Ecto neural progenitor cell (in vitro differentiated cells): ENCODE data around the gene TAB2.
"Not testable (repeated sequence)": the region's sequence is repeated elsewhere in the genome, so short reads cannot be mapped to it uniquely, and the experiment has no call there.

ENCODE experiments used
- DNase-seq: peaks from one replicate; pipeline ENCODE4 v3.0.0-alpha.2; 2018; ENCODE audit warnings: low spot score

Gene TAB2

GRCh38 chr6:149334201-149334600 lies 16.7 kb downstream of the TAB2 start:
- DNase-seq = no peak

- no peak for DNase-seq
Observed at GRCh38 chr6:149334682-149335160, 17.2 kb downstream of the TAB2 start.

- no peak for DNase-seq
Observed at GRCh38 chr6:149335924-149336608, 18.6 kb downstream of the TAB2 start.

- DNase-seq = no peak
Observed at GRCh38 chr6:149336609-149336928, 19.1 kb downstream of the TAB2 start.

GRCh38 chr6:149337320-149337719 lies 19.8 kb downstream of the TAB2 start:
- DNase-seq = no peak

- DNase-seq = no peak
Observed at GRCh38 chr6:149340200-149340599, 22.7 kb downstream of the TAB2 start.

- no peak for DNase-seq
Observed at GRCh38 chr6:149342525-149342924, 25.0 kb downstream of the TAB2 start.

- no peak for DNase-seq
Observed at GRCh38 chr6:149343501-149343900, 26.0 kb downstream of the TAB2 start.

- no peak for DNase-seq
Observed at GRCh38 chr6:149346078-149346477, 28.6 kb downstream of the TAB2 start.

GRCh38 chr6:149347067-149347466 lies 29.6 kb downstream of the TAB2 start:
- DNase-seq = no peak

GRCh38 chr6:149349279-149349678 lies 31.8 kb downstream of the TAB2 start:
- DNase-seq = not testable (repeated sequence)

GRCh38 chr6:149354009-149354408 lies 36.5 kb downstream of the TAB2 start:
- DNase-seq = no peak

GRCh38 chr6:149356081-149356750 lies 38.7 kb downstream of the TAB2 start:
- no peak for DNase-seq

- no peak for DNase-seq
Observed at GRCh38 chr6:149357726-149358538, 40.4 kb downstream of the TAB2 start.

- DNase-seq = no peak
Observed at GRCh38 chr6:149359440-149359839, 41.9 kb downstream of the TAB2 start.

- no peak for DNase-seq
Observed at GRCh38 chr6:149360536-149360935, 43.0 kb downstream of the TAB2 start.

GRCh38 chr6:149362289-149362688 lies 44.8 kb downstream of the TAB2 start:
- no peak for DNase-seq

- DNase-seq = no peak
Observed at GRCh38 chr6:149363154-149363553, 45.6 kb downstream of the TAB2 start.

GRCh38 chr6:149364557-149364956 lies 47.0 kb downstream of the TAB2 start:
- DNase-seq = no peak

GRCh38 chr6:149365197-149365596 lies 47.7 kb downstream of the TAB2 start:
- DNase-seq = no peak

GRCh38 chr6:149366267-149366921 lies 48.9 kb downstream of the TAB2 start:
- DNase-seq = no peak

GRCh38 chr6:149368065-149368464 lies 50.6 kb downstream of the TAB2 start:
- no peak for DNase-seq
